GM21360 (cell line): Measurements from ENCODE around the gene FGF1.

ENCODE experiments used
- ATAC-seq: cut with Tn5 transposase; IDR thresholded peaks from one replicate; pipeline ENCODE4 v1.9.1; 2021; ENCODE audit warnings: mild to moderate bottlenecking, moderate library complexity; ENCODE audit not compliant: unreplicated experiment

FGF1 gene

GRCh38 chr5:142685418-142686209 lies at the start of gene FGF1:
Gene FGF1 (minus strand): TSS chr5:142686090. CDS start chr5:142614127, 71,963 bp downstream.
- ATAC-seq, result no peak

- ATAC-seq, result no peak
These were observed 41.8 kb upstream of the FGF1 start for GRCh38 chr5:142727735-142728047.

GRCh38 chr5:142726188-142726731 lies 40.4 kb upstream of the FGF1 start:
- ATAC-seq, result no peak

- no peak for ATAC-seq
These were observed 39.6 kb upstream of the FGF1 start for GRCh38 chr5:142725231-142726187.

GRCh38 chr5:142724821-142725220 lies 38.9 kb upstream of the FGF1 start:
- no peak for ATAC-seq

GRCh38 chr5:142722896-142723295 lies 37.0 kb upstream of the FGF1 start:
- no peak for ATAC-seq

GRCh38 chr5:142722146-142722545 lies 36.3 kb upstream of the FGF1 start:
- no peak for ATAC-seq

GRCh38 chr5:142720641-142721271 lies 34.9 kb upstream of the FGF1 start:
- ATAC-seq, result no peak

- no peak for ATAC-seq
These were observed 34.0 kb upstream of the FGF1 start for GRCh38 chr5:142719836-142720370.

GRCh38 chr5:142717582-142718215 lies 31.8 kb upstream of the FGF1 start:
- no peak for ATAC-seq

- peak; percentile 61 for ATAC-seq
These were observed 31.1 kb upstream of the FGF1 start for GRCh38 chr5:142716963-142717362.

GRCh38 chr5:142715291-142715690 lies 29.4 kb upstream of the FGF1 start:
- no peak for ATAC-seq

- ATAC-seq, result peak; percentile 95
These were observed 27.3 kb upstream of the FGF1 start for GRCh38 chr5:142713121-142713706.

GRCh38 chr5:142703153-142703552 lies 17.3 kb upstream of the FGF1 start:
- no peak for ATAC-seq

GRCh38 chr5:142701673-142702311 lies 15.9 kb upstream of the FGF1 start:
- ATAC-seq, result no peak

GRCh38 chr5:142700566-142700965 lies 14.7 kb upstream of the FGF1 start:
- no peak for ATAC-seq

- ATAC-seq, result no peak
These were observed 13.4 kb upstream of the FGF1 start for GRCh38 chr5:142699184-142699720.

GRCh38 chr5:142698447-142699183 lies 12.7 kb upstream of the FGF1 start:
- no peak for ATAC-seq
